DMS153 (cell line): Measurements from ENCODE around the gene C6orf47.

Experiments used
- DNase-seq: peaks from one replicate; lab custom pipeline; 2025; lab: John Stamatoyannopoulos, UW

The C6orf47 gene

GRCh38 chr6:31614684-31615578 is 45.6 kb downstream of the C6orf47 start, which contains the start of gene AIF1:
Gene AIF1, plus strand, starts transcription at chr6:31615234. Its CDS starts 96 bp downstream, at chr6:31615330.
- no peak for DNase-seq

GRCh38 chr6:31614075-31614619 is 46.4 kb downstream of the C6orf47 start:
- DNase-seq, result no peak

GRCh38 chr6:31610968-31611367 is 49.6 kb downstream of the C6orf47 start:
- DNase-seq, result no peak

- peak; percentile 22 for DNase-seq
Observed at GRCh38 chr6:31609519-31610406, 50.8 kb downstream of the C6orf47 start.
